ENCODE data around the gene HHIP. TPM values are rescaled to one million over a fixed set of nuclear protein-coding genes. Genes with fewer than 3 reads are reported as not detected.

Gene HHIP
- total RNA-seq, 1 experiment from 2014 or later = not detected

DNA sequence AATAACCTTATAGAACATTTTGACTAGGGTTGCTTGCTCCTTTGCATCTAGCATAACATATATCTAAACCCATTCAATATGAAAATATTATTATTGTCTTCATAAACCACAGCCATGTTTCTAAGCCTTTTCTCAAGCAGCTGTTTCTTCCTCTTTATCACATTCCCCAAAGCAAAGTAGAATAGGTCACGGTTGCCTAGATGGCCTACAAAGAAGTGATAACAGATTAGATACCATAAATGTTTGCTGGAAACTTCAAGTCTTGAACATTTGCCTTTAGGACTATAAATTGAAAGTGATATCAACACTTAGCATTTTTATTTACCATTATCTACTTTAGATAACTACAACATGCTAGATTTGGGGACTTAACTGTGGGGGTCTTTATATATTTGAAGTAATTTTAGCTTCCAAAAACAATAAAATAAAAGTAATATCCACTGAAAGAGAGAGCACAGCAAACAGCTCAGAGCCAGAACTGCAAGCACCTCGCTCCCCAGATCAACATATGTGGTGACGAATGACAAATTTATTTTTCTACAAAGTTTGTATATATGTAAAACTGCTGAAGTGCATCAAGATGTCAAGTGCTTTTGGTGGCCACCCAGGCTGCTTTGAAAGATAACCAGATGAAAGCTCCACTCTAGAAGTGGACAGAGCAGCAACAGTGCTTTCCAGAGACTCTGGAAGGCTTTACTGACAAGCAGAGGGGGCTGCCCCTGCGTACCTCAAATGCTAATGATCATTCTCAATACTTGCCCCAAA lies 8.0 kb downstream of the HHIP start:
- no peak overlapping the region for H3K9ac ChIP-seq (ENCODE audit: low read length)
- no peaks in the 10 kb centered on the region for H3K9me3 ChIP-seq (ENCODE audit: control insufficient read depth in 1 of 2, insufficient read depth in 1 of 2, low read depth in 1 of 2, low read length in 2 of 2)
- no peaks in the 10 kb centered on the region for H3K79me2 ChIP-seq (ENCODE audit: insufficient read depth, low read length)
- H3K36me3 ChIP-seq (ENCODE audit: control insufficient read depth in 1 of 2, insufficient read depth in 2 of 2, low read length in 2 of 2) = no peaks in the 10 kb centered on the region
- no peaks in the 10 kb centered on the region for H4K20me1 ChIP-seq (ENCODE audit: insufficient read depth)
- ChIA-PET RAD21 (ENCODE audit: low non-redundant PET in 1 of 2, low total read pairs in 2 of 2, uncharacterized antibody in 2 of 2, unreplicated experiment in 2 of 2) (no interaction called here), POLR2A (no interaction called here), CTCF (no interaction called here)
- no peaks in the 10 kb centered on the region for H3K4me1 ChIP-seq (ENCODE audit: control insufficient read depth in 1 of 2, insufficient read depth in 2 of 2, low read length in 2 of 2)
- H3K4me2 ChIP-seq (ENCODE audit: low read length) = no peak overlapping the region
- no peaks in the 10 kb centered on the region for H3K9me2 ChIP-seq (ENCODE audit: insufficient read depth)
- no peak overlapping the region for H3K27ac ChIP-seq (ENCODE audit: low read depth, low read length)
- no peak for DNase-seq (ENCODE audit: low read depth, low spot score)
- no peak for ATAC-seq
- no peak overlapping the region for H3K4me3 ChIP-seq (replicated peaks in 1 of 2; ENCODE audit: low read depth in 1 of 2, low read length in 2 of 2)
- TF ChIP-seq, protein P1, sequence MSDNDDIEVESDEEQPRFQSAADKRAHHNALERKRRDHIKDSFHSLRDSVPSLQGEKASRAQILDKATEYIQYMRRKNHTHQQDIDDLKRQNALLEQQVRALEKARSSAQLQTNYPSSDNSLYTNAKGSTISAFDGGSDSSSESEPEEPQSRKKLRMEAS (IDR thresholded peaks at IDR 0.05) = no peak
- H3K27me3 ChIP-seq (ENCODE audit: insufficient read depth, low read length) = no peaks in the 10 kb centered on the region
- no peak overlapping the region for H2AFZ ChIP-seq (ENCODE audit: low read depth, low read length, poor library complexity, severe bottlenecking)
- BruUV-seq (replicated peaks) = no TSS peak
- intact Hi-C loops (cut with micrococcal nuclease) = no loop called here

DNA sequence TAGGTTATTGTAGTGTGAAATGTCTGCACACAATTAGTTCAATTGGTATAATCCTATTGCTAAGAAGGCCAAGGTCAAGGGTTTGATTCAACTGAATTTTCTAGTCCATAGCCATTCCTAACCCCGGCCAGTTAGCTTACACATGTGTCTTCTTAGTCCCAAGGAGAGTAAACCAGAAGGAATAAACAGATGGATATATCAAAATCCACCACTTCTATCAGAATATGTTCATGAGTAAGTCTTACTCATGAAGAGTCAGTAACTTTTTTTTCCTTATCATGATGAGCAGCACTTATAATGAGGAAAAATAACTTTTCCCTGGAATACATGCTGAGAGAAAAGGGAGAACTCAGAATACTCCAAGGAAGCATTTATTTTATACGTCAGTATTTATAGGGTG lies 9.5 kb downstream of the HHIP start:
- no peak for DNase-seq (ENCODE audit: low read depth, low spot score)
- Histone ChIP-seq H3K4me3 (replicated peaks in 1 of 2; ENCODE audit: low read depth in 1 of 2, low read length in 2 of 2) (no peak overlapping the region), H3K27ac (ENCODE audit: low read depth, low read length) (no peak overlapping the region), H3K79me2 (ENCODE audit: insufficient read depth, low read length) (no peaks in the 10 kb centered on the region), H3K9me3 (ENCODE audit: control insufficient read depth in 1 of 2, insufficient read depth in 1 of 2, low read depth in 1 of 2, low read length in 2 of 2) (no peaks in the 10 kb centered on the region), H3K27me3 (ENCODE audit: insufficient read depth, low read length) (no peaks in the 10 kb centered on the region), H3K9me2 (ENCODE audit: insufficient read depth) (no peaks in the 10 kb centered on the region), H2AFZ (ENCODE audit: low read depth, low read length, poor library complexity, severe bottlenecking) (no peak overlapping the region), H4K20me1 (ENCODE audit: insufficient read depth) (no peaks in the 10 kb centered on the region), H3K36me3 (ENCODE audit: control insufficient read depth in 1 of 2, insufficient read depth in 2 of 2, low read length in 2 of 2) (no peaks in the 10 kb centered on the region), H3K9ac (ENCODE audit: low read length) (no peak overlapping the region), H3K4me2 (ENCODE audit: low read length) (no peak overlapping the region), H3K4me1 (ENCODE audit: control insufficient read depth in 1 of 2, insufficient read depth in 2 of 2, low read length in 2 of 2) (no peaks in the 10 kb centered on the region)
- ChIA-PET CTCF (no interaction called here), POLR2A (no interaction called here), RAD21 (ENCODE audit: low non-redundant PET in 1 of 2, low total read pairs in 2 of 2, uncharacterized antibody in 2 of 2, unreplicated experiment in 2 of 2) (no interaction called here)
- no TSS peak for BruUV-seq (replicated peaks)
- no peak for ATAC-seq
- intact Hi-C loops (cut with micrococcal nuclease) = no loop called here
- TF ChIP-seq EGR1 (IDR thresholded peaks at IDR 0.05; ENCODE audit: low read depth) (no peak), EZH2 (IDR thresholded peaks at IDR 0.05) (no peak), RAD21 (IDR thresholded peaks at IDR 0.05; ENCODE audit: low read depth) (no peak), ZNF274 (IDR thresholded peaks at IDR 0.05; ENCODE audit: low read depth, low read length) (no peak), POLR2A (IDR thresholded peaks at IDR 0.05; ENCODE audit: borderline replicate concordance, extremely low read depth, insufficient read depth, insufficient read length) (no peak), SP1 (IDR thresholded peaks at IDR 0.05; ENCODE audit: low read depth) (no peak), POLR2AphosphoS5 (IDR thresholded peaks at IDR 0.05; ENCODE audit: low read depth, low read length) (no peak), EZH2phosphoT487 (IDR thresholded peaks at IDR 0.05; ENCODE audit: borderline replicate concordance) (no peak)
- TF ChIP-seq, protein P1 (IDR thresholded peaks at IDR 0.05) = no peak
- TF ChIP-seq, protein P2, sequence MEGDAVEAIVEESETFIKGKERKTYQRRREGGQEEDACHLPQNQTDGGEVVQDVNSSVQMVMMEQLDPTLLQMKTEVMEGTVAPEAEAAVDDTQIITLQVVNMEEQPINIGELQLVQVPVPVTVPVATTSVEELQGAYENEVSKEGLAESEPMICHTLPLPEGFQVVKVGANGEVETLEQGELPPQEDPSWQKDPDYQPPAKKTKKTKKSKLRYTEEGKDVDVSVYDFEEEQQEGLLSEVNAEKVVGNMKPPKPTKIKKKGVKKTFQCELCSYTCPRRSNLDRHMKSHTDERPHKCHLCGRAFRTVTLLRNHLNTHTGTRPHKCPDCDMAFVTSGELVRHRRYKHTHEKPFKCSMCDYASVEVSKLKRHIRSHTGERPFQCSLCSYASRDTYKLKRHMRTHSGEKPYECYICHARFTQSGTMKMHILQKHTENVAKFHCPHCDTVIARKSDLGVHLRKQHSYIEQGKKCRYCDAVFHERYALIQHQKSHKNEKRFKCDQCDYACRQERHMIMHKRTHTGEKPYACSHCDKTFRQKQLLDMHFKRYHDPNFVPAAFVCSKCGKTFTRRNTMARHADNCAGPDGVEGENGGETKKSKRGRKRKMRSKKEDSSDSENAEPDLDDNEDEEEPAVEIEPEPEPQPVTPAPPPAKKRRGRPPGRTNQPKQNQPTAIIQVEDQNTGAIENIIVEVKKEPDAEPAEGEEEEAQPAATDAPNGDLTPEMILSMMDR (IDR thresholded peaks at IDR 0.05 in 2 of 3, conservative IDR thresholded peaks at IDR 0.05 in 1 of 3; ENCODE audit: borderline replicate concordance in 1 of 3, insufficient read depth in 1 of 3, low read depth in 2 of 3, low read length in 2 of 3) = no peak
- TF ChIP-seq, protein P3, sequence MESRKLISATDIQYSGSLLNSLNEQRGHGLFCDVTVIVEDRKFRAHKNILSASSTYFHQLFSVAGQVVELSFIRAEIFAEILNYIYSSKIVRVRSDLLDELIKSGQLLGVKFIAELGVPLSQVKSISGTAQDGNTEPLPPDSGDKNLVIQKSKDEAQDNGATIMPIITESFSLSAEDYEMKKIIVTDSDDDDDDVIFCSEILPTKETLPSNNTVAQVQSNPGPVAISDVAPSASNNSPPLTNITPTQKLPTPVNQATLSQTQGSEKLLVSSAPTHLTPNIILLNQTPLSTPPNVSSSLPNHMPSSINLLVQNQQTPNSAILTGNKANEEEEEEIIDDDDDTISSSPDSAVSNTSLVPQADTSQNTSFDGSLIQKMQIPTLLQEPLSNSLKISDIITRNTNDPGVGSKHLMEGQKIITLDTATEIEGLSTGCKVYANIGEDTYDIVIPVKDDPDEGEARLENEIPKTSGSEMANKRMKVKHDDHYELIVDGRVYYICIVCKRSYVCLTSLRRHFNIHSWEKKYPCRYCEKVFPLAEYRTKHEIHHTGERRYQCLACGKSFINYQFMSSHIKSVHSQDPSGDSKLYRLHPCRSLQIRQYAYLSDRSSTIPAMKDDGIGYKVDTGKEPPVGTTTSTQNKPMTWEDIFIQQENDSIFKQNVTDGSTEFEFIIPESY (IDR thresholded peaks at IDR 0.05; ENCODE audit: extremely low read depth, insufficient replicate concordance, low read length) = no peak
